SJCRH30 (cell line): ENCODE results near the gene CRABP1. TPM values are rescaled to one million over a fixed set of nuclear protein-coding genes. Genes with fewer than 3 reads are reported as not detected.

ENCODE experiments used
- DNase-seq, 2 experiments: peaks; one replicate each; pipeline ENCODE4 v3.0.0-alpha.2; 2015 to 2020
- H3K27ac ChIP-seq: fragments of 250-450 bp; sonication (Bioruptor Pico); 2 replicates; pipeline ENCODE4 v1.5.1; 2020; ENCODE audit warnings: mild to moderate bottlenecking, moderate library complexity
- H3K27me3 ChIP-seq: fragments of 250-450 bp; sonication (Bioruptor Pico); 2 replicates; pipeline ENCODE4 v1.5.1; 2020; ENCODE audit warnings: mild to moderate bottlenecking, moderate library complexity
- H3K36me3 ChIP-seq: fragments of 250-450 bp; sonication (Bioruptor Pico); 2 replicates; pipeline ENCODE4 v1.5.1; 2020; ENCODE audit warnings: mild to moderate bottlenecking, moderate library complexity
- H3K4me1 ChIP-seq: fragments of 250-450 bp; sonication (Bioruptor Pico); 2 replicates; pipeline ENCODE4 v1.5.1; 2020; ENCODE audit warnings: mild to moderate bottlenecking, moderate library complexity
- H3K4me3 ChIP-seq: fragments of 250-450 bp; sonication (Bioruptor Pico); 2 replicates; pipeline ENCODE4 v1.5.1; 2020; ENCODE audit warnings: mild to moderate bottlenecking, moderate library complexity
- H3K9me3 ChIP-seq: fragments of 250-450 bp; sonication (Bioruptor Pico); replicated peaks from 2 replicates; pipeline ENCODE4 v1.5.1; 2020; ENCODE audit warnings: mild to moderate bottlenecking, moderate library complexity
- total RNA-seq: library from RNA; depleted of rRNA; stranded (reverse); fragments of >200 nt; shearing (Covaris generic); gene quantifications from 2 replicates; pipeline ENCODE4 v1.2.3, GENCODE V29; 2014; rRNA removed

Gene CRABP1
- not detected in 2 replicates for total RNA-seq

DNA sequence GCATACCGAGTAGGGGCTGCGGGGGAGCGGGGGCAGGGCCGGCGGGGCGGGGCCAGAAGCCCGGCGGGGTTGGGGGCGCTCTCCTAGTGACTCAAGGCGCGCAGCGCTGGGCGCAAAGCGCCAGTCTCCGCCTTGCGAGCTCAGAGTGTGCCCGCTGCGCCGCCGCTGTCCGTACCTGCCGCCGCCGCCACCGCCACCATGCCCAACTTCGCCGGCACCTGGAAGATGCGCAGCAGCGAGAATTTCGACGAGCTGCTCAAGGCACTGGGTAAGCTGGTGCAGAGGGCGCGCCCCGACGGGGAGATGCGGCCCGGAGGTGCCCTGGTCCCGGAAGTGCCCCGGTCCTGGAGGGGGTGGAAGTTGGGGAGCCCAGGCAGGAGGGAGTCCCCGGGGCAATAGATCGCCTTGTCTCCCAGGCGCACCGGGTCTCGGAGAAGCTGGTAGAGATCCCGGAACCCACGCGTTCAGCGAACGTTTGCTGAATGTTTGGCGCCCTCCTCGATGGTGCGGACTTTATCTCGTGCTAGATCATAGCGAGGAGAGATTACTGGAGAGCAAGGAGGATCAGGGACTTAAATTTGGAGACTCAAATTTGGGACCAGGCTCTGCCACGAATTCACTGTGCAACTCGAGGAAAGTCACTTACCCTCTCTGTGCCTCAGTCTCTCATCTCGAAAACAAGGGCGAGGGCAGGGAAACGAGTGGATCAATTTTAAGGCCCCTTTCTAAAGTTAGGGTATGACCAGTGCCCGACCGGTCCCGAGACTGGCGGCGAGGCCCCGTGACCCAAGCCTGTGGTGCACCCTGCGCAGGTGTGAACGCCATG lies at the start of gene CRABP1:
Gene CRABP1 (plus strand): TSS at position 123 of the 826 bp plus-strand sequence. CDS start 76 bp downstream, at position 199.
- Histone ChIP-seq H3K9me3 (no peaks in the 10 kb centered on the region), H3K4me1 (no peaks in the 10 kb centered on the region), H3K27me3 (peaks cover 33% of the 10 kb centered on the region), H3K27ac (no peak within 1 kb of the TSS), H3K4me3 (no peak within 1 kb of the TSS), H3K36me3 (no peaks in the 10 kb centered on the region)
- DNase-seq, result no peak

DNA sequence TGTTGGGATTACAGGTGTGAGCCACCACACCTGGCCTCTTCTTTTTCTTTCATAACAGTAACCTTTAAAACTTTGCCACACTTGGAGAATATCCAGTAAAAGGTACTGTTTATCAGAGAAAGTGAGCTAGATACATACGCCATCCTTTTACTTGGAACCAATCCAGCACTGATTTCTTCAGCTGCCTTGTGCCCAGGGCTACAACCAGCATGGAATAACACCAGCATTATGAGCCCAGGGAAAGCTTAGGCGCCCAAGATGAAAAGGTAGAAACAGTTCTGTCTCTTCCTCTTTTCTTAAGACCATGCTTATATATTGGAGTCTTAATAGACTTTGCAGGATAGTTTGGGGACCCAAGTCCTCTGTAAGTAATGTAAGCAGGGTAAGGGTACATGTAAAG lies 49.1 kb upstream of the CRABP1 start:
- Histone ChIP-seq H3K4me3 (no peak overlapping the region), H3K4me1 (no peaks in the 10 kb centered on the region), H3K27ac (no peak overlapping the region), H3K9me3 (no peaks in the 10 kb centered on the region), H3K27me3 (no peaks in the 10 kb centered on the region), H3K36me3 (peaks cover 7% of the 10 kb centered on the region)
- no peak for DNase-seq

DNA sequence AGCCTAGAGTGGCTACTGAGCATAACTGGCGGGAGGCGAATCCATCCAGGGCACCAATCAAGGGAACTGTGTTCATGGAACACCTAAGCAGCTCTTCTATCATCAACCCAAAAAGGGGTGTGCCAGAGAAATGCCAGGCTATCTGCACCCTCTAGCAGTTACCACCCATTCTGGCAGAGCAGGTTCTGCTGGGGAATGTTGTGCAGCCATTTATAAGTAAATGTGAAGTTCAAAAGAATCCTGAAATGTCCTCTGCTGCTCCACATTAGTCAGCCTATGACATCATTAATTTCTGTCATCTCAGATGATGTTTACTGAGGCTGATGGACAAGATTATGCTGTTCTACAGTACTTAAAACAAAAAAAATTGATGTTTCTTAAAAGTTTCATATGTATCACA lies 48.5 kb upstream of the CRABP1 start:
- Histone ChIP-seq H3K27me3 (no peaks in the 10 kb centered on the region), H3K27ac (no peak overlapping the region), H3K9me3 (no peaks in the 10 kb centered on the region), H3K4me3 (no peak overlapping the region), H3K4me1 (no peaks in the 10 kb centered on the region), H3K36me3 (peaks cover 7% of the 10 kb centered on the region)
- DNase-seq, result no peak

DNA sequence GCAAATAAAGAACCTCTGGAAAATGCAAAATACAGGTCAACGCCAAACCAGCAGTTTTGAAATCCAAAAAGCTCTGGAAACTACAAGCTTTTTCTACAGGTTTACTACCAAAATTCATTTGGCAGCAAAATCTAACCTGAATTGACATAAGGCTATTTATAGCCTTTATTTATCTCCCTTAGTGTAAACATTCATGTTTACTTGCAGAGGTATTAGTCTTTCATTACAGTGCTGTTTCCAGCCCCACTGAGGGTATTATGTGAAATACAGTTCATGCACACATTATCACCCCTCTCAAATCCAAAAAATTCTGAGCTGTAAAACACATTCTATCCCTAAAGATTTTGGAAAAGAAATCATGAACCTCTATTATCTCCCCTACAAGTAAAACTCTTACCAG lies 47.9 kb upstream of the CRABP1 start:
- H3K27me3 ChIP-seq, result no peaks in the 10 kb centered on the region
- no peak overlapping the region for H3K27ac ChIP-seq
- no peak for DNase-seq
- no peaks in the 10 kb centered on the region for H3K9me3 ChIP-seq
- no peak overlapping the region for H3K4me3 ChIP-seq
- H3K4me1 ChIP-seq, result no peaks in the 10 kb centered on the region
- peaks cover 7% of the 10 kb centered on the region for H3K36me3 ChIP-seq

DNA sequence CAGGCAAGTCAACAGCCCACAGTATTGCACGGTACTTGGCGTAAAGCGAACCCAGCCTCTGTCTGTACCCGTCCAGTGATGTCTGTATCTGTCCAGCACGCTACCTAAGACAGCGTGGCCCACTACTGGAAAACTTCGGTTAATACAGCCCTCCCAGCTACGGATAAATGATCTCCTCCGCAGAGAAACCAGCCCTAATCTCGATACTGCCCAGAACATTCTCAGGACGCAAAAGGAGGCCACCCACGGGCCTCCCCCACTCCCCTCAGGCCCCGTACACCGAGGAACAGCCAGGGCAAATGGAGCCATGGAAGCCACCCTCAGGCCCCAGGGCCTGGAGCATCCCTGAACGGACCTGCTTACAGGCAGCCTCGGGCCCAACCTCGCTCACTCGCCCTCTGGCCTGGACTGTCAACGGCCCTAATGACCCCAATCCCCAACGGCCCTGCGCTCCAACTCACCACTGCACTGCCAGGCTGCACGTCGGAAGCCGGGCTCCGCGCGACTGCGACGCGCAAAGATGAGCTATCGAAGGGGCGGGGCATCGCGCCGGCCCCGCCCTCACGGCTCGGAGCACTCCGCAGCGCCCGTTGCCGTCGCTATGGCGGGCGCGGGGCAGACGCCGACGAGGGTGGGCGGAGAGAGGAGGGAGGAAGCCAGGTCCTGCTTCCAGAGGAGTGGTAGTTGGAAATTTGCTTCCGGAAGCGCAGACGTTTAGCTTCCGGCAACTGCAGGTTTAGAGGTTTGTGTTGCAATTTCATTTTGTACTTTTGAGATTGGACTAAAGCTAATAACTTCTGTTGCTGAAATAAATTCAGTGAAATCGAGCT lies 40.8 kb upstream of the CRABP1 start, which contains the start of gene SKIC8:
Gene SKIC8 (minus strand): TSS at position 509 of the 830 bp plus-strand sequence. CDS start 3,923 bp downstream, outside the sequence.
- Histone ChIP-seq H3K27ac (peak within 1 kb of the TSS; percentile 40), H3K4me3 (peak within 1 kb of the TSS; percentile 76), H3K36me3 (no peaks in the 10 kb centered on the region), H3K4me1 (peaks cover 20% of the 10 kb centered on the region), H3K27me3 (no peaks in the 10 kb centered on the region), H3K9me3 (no peaks in the 10 kb centered on the region)
- peak; percentile 94 to 95 for DNase-seq

DNA sequence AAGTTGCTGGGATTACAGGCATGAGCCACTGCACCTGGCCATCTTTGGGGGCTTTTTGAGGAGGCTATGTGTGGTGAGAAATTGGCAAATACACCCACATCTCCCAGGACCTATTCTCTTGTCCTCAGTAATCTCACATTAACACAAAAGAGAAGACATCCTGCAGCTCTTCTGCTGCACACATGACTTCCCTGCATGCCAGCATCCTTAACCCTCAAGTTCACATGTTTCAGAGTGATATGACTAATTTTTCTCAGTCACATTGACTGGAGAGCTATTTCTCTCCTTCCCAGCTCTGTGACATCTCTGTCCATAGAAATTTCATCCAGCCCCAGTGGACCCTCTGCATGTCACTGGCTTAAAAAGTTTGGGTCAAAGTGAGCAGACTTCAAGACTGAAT lies 38.8 kb upstream of the CRABP1 start:
- H3K27ac ChIP-seq, result no peak overlapping the region
- DNase-seq, result no peak

DNA sequence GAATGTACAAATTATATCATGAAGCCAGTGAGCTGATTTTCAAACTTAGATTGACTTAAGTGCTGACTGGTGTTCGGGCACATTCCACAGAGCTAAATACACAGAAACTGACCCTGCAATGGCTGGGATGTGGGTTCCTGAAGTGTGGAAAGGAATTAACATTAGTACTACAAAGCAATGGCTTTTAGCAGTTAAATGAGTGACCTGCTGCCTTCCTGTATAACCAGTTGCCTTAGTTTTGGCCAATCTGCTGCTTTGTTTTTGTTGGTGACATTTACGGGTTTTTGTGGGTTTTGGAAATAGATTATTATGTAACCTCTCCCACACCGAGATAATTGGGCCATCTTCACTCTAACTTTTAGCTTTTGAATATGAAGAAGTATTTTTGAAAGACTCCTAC lies 38.3 kb upstream of the CRABP1 start:
- Histone ChIP-seq H3K27me3 (no peaks in the 10 kb centered on the region), H3K9me3 (no peaks in the 10 kb centered on the region), H3K4me3 (no peak overlapping the region), H3K4me1 (peaks cover 27% of the 10 kb centered on the region), H3K27ac (no peak overlapping the region), H3K36me3 (no peaks in the 10 kb centered on the region)
- DNase-seq, result no peak

More for the DNA sequence above, 38.8 kb upstream of the CRABP1 start:
- H3K9me3 ChIP-seq, result no peaks in the 10 kb centered on the region
- no peak overlapping the region for H3K4me3 ChIP-seq
- peaks cover 27% of the 10 kb centered on the region for H3K4me1 ChIP-seq
- no peaks in the 10 kb centered on the region for H3K27me3 ChIP-seq
- no peaks in the 10 kb centered on the region for H3K36me3 ChIP-seq

DNA sequence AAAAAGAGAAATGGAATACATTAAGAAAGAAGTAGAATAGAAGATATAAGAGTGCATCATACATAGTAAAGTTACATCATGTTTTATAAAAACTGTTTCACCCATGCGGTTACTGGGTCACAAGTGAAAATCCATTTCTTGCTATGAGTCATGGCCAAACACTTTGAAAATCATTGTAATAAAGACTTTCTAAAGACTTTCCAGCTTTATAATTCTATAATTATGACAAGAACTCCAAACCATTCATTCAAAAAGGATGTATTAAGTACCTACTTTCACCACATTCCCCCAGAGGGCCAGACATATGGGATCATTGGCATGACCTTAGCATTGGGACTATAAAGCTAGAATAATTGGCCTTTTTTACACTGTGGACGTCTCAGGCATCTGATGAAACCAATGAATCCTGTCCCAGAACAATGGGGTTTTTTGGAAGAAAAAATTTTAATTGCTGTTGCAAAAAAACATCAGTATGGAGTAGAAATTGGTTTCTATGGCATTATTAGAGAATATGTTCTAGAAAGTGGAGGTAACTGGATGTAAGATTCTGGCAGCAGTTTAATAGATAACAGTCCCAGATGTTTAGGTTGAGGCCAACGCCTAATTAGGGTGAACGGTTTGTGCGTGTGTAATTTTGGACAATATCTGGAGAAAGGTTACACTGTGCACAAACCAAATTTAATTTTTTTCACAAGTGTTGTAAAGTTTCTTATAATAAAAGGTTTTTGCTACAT lies 37.4 kb upstream of the CRABP1 start:
- no peaks in the 10 kb centered on the region for H3K36me3 ChIP-seq
- no peaks in the 10 kb centered on the region for H3K9me3 ChIP-seq
- peak; percentile 51 to 59 for DNase-seq
- no peak overlapping the region for H3K4me3 ChIP-seq
- H3K27ac ChIP-seq, result no peak overlapping the region
- H3K4me1 ChIP-seq, result peaks cover 27% of the 10 kb centered on the region
- no peaks in the 10 kb centered on the region for H3K27me3 ChIP-seq

DNA sequence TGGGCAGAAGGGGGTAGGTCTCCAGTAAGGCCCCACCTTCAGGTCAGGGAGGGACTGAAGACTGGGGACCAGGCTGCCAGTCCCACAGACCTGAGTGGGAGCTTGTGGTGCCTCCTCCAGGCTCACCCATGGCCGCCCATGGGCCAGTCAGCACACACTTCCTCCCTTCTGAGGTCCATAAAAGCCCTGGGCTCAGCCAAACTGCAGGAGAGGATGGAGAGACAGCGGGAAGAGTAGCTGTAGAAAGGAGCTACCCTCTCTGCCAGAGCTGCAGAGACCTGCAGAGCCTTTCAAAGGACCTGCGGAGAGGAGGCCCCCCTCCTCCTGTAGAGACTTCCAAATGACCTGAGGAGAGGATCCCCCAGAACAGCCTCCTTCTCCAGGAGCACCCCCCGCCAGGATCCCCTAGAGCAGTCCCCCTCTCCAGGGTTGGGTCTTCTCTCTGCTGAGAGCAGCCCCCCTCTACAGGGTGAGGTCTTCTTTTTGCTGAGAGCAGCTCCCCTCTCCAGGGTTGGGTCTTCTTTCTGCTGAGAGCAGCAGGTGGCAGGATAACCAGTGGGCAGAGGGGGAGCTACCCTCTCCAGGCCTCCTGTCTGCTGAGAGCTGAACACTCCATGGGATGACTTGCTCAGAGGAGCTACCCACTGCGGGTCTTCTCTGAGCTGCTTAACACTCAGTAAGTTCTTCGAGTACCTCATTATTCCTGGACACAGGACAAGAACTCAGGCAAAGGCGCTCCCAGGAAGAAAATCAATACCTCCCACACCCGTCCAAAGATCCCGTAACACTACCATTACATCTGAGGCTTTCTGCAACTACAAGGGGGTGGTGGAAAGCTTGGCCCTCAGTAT lies 35.7 kb upstream of the CRABP1 start:
- no peak overlapping the region for H3K4me3 ChIP-seq
- H3K4me1 ChIP-seq, result peaks cover 25% of the 10 kb centered on the region
- H3K9me3 ChIP-seq, result no peaks in the 10 kb centered on the region
- no peaks in the 10 kb centered on the region for H3K36me3 ChIP-seq
- no peak for DNase-seq
- H3K27ac ChIP-seq, result no peak overlapping the region
- H3K27me3 ChIP-seq, result peaks cover 3% of the 10 kb centered on the region; the same call in 1 of the 2 replicates

DNA sequence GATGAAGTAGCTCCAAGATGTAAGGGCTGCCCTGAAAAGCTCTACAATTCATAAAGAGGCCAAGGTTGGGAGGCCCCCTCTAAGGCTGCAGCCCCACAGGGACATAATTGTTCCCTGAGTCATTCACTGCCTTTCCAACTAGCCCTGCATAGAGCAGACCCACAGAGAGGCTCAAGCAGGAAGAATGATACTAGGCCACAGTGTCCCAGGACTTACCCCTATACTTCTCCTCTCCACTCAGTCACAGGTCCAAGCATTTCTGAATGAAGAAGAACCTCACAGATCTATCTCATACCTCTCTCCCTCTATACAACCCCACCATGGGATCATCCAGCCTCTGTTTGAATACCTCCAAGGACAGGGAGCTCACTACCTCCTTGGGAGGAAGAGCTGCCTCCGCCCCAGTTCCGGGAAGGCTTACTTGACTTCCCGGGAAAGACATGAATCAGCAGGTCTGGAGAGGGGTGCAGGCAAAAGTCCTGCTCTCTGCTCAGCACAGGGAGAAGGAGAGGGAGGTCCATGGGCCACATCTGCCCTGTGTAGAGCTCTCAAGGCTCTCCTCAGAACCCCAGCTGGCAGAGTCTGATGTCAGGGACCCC lies 33.9 kb upstream of the CRABP1 start:
- DNase-seq, result no peak
- Histone ChIP-seq H3K27ac (no peak overlapping the region), H3K36me3 (no peaks in the 10 kb centered on the region)

DNA sequence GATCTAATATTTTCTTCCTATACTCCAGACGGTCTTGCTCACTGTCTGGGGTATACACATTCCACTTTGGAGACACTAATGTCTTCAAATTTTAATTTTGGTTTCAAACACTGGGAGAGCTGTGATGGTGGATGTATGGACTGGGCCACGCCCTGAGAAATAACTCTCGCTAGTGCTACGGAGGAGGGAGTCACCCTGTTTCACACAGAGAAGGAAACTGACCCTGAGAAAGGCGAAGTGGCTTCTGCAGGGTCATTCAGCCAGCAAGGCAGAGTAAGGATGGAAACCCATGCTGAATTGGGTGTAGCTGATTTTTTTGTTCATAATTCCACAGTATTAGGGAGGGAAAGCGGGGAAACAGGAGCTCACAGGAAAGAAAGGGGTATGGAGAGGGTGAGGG lies 32.2 kb upstream of the CRABP1 start:
- DNase-seq, result no peak
- no peaks in the 10 kb centered on the region for H3K9me3 ChIP-seq
- peaks cover 8% of the 10 kb centered on the region for H3K4me1 ChIP-seq
- H3K27ac ChIP-seq, result no peak overlapping the region
- no peak overlapping the region for H3K4me3 ChIP-seq
- no peaks in the 10 kb centered on the region for H3K36me3 ChIP-seq
- H3K27me3 ChIP-seq, result peaks cover 3% of the 10 kb centered on the region; the same call in 1 of the 2 replicates

More for the DNA sequence above, 33.9 kb upstream of the CRABP1 start:
- H3K27me3 ChIP-seq, result peaks cover 3% of the 10 kb centered on the region; the same call in 1 of the 2 replicates
- H3K4me1 ChIP-seq, result peaks cover 25% of the 10 kb centered on the region
- no peaks in the 10 kb centered on the region for H3K9me3 ChIP-seq
- no peak overlapping the region for H3K4me3 ChIP-seq

DNA sequence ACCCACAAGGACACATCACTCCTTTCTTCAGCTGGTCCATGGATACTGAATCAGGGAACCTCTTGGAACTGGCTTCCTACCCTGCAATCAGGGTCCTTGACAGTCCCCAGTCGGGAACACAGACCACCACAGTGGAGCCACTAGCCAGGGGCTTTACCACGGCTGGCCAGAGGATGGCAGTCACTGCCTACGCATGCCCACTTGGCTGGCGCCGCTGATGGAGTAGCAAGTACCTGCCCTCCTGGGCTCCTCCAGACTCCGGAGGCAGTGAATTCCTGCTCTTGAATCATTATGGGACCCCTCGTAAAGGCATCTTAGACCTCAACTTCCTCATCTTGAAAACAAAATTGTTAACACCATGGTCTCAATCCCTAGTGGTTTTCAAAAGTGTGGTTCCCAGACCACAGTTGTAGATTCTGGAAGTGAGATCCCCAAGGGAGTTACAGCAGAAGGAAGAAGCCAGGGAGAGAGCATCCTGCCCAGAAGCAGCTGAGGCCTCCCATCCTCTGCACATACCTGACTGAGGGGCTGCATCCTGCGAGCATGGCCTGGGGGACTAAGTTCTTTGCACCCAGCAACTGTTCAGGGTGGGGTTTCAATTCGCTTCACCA lies 31.6 kb upstream of the CRABP1 start:
- no peaks in the 10 kb centered on the region for H3K36me3 ChIP-seq
- H3K4me1 ChIP-seq, result peaks cover 6% of the 10 kb centered on the region; the same call in 1 of the 2 replicates
- no peaks in the 10 kb centered on the region for H3K9me3 ChIP-seq
- peak; percentile 73 to 85 for DNase-seq
- H3K27ac ChIP-seq, result no peak overlapping the region
- peaks cover 3% of the 10 kb centered on the region; the same call in 1 of the 2 replicates for H3K27me3 ChIP-seq
- H3K4me3 ChIP-seq, result no peak overlapping the region

DNA sequence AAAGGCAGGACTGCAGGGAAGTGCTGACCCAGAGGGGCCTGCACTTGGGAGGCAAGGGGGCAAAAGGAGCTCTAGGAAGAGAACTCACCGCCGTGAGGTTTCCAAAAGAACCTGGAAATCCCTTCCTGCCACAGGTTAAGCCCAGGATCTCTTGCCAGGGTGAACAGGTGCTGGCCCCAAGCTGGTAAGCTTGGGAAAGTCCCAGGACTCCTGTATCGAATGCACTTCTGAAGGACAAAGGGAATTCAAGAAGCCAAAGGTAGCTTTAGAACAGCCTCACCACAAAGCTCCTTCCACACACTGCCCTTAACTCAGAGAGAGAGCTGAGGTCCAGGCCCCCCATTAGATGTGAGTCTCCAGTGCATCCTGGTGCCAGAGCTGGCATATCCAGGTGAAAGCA lies 28.9 kb upstream of the CRABP1 start:
- Histone ChIP-seq H3K36me3 (no peaks in the 10 kb centered on the region), H3K4me3 (no peak overlapping the region), H3K4me1 (peaks cover 6% of the 10 kb centered on the region), H3K27ac (no peak overlapping the region), H3K9me3 (no peaks in the 10 kb centered on the region), H3K27me3 (peaks cover 3% of the 10 kb centered on the region; the same call in 1 of the 2 replicates)
- no peak for DNase-seq
